Astrocyte (in vitro differentiated cells and primary cell): ENCODE measurements around the gene GAS6. TPM values are rescaled to one million over a fixed set of nuclear protein-coding genes. Genes with fewer than 3 reads are reported as not detected.

Source experiments
- DNase-seq: peaks from one replicate; pipeline ENCODE4 v3.0.0-alpha.2; 2010; ENCODE audit warnings: low read depth
- FAIRE-seq: peaks from 2 replicates; lab custom pipeline; 2011; peaks lifted over from hg19 to GRCh38; lab: Jason Lieb, UNC
- H2AFZ ChIP-seq: 2 replicates; pipeline ENCODE4 v1.6.0; 2012; ENCODE audit warnings: low read depth, low read length, inconsistent platforms
- H3K27ac ChIP-seq: 2 replicates; pipeline ENCODE4 v1.5.1; 2011; ENCODE audit warnings: low read depth, low read length, inconsistent platforms
- H3K27me3 ChIP-seq: 2 replicates; pipeline ENCODE4 v1.6.0; 2011; ENCODE audit warnings: low read length, inconsistent platforms; ENCODE audit not compliant: insufficient read depth
- H3K36me3 ChIP-seq: 2 replicates; pipeline ENCODE4 v1.5.1; 2011; ENCODE audit warnings: low read length, inconsistent platforms; ENCODE audit not compliant: insufficient read depth
- H3K4me1 ChIP-seq: 2 replicates; pipeline ENCODE4 v1.5.1; 2011; ENCODE audit warnings: low read length, inconsistent platforms; ENCODE audit not compliant: insufficient read depth
- H3K4me2 ChIP-seq: 2 replicates; pipeline ENCODE4 v1.6.0; 2012; ENCODE audit warnings: low read length, inconsistent platforms
- H3K4me3 ChIP-seq: 2 replicates; pipeline ENCODE4 v1.5.1; 2011; ENCODE audit warnings: low read depth, mild to moderate bottlenecking, low read length, inconsistent platforms; ENCODE audit not compliant: insufficient read depth
- H3K79me2 ChIP-seq: 2 replicates; pipeline ENCODE4 v1.6.0; 2012; ENCODE audit warnings: mild to moderate bottlenecking, low read length, inconsistent platforms; ENCODE audit not compliant: insufficient read depth
- H3K9ac ChIP-seq: 2 replicates; pipeline ENCODE4 v1.6.0; 2012; ENCODE audit warnings: mild to moderate bottlenecking, low read length, inconsistent platforms
- H3K9me3 ChIP-seq: 2 replicates; pipeline ENCODE4 v1.5.1; 2012; ENCODE audit warnings: low read depth, mild to moderate bottlenecking, low read length, inconsistent platforms; ENCODE audit not compliant: insufficient read depth
- H4K20me1 ChIP-seq: 2 replicates; pipeline ENCODE4 v1.6.0; 2012; ENCODE audit warnings: low read length, inconsistent platforms; ENCODE audit not compliant: insufficient read depth
- H3K27ac Mint-ChIP-seq: one replicate; pipeline ENCODE4 v1.8.0; 2021; ENCODE audit warnings: mild to moderate bottlenecking, mixed read lengths; ENCODE audit not compliant: unreplicated experiment
- H3K27me3 Mint-ChIP-seq: one replicate; pipeline ENCODE4 v1.8.0; 2021; ENCODE audit warnings: low read depth, mixed read lengths; ENCODE audit not compliant: unreplicated experiment
- H3K36me3 Mint-ChIP-seq: one replicate; pipeline ENCODE4 v1.8.0; 2021; ENCODE audit warnings: low read depth, mixed read lengths; ENCODE audit not compliant: unreplicated experiment
- H3K4me1 Mint-ChIP-seq: one replicate; pipeline ENCODE4 v1.8.0; 2021; ENCODE audit warnings: low read depth, mixed read lengths; ENCODE audit not compliant: unreplicated experiment
- H3K4me3 Mint-ChIP-seq: one replicate; pipeline ENCODE4 v1.8.0; 2021; ENCODE audit warnings: mild to moderate bottlenecking, moderate library complexity, mixed read lengths; ENCODE audit not compliant: unreplicated experiment
- H3K9me3 Mint-ChIP-seq: one replicate; pipeline ENCODE4 v1.8.0; 2021; ENCODE audit warnings: mild to moderate bottlenecking, mixed read lengths; ENCODE audit not compliant: unreplicated experiment
- CTCF ChIP-seq: IDR thresholded peaks from 2 replicates; pipeline ENCODE4 v1.5.1; 2011; ENCODE audit warnings: low read depth, mild to moderate bottlenecking, inconsistent platforms, low read length, moderate library complexity; ENCODE audit not compliant: insufficient read depth
- EZH2 ChIP-seq: IDR thresholded peaks from 2 replicates; pipeline ENCODE4 v1.6.1; 2012; ENCODE audit warnings: mild to moderate bottlenecking, low read length, inconsistent platforms; ENCODE audit not compliant: insufficient read depth
- total RNA-seq: library from RNA; stranded (reverse); gene quantifications from 2 replicates; pipeline ENCODE4 v1.2.1, GENCODE V29; 2021

GAS6 gene
- total RNA-seq, 1 donor from 2014 or later = 287 TPM

DNA sequence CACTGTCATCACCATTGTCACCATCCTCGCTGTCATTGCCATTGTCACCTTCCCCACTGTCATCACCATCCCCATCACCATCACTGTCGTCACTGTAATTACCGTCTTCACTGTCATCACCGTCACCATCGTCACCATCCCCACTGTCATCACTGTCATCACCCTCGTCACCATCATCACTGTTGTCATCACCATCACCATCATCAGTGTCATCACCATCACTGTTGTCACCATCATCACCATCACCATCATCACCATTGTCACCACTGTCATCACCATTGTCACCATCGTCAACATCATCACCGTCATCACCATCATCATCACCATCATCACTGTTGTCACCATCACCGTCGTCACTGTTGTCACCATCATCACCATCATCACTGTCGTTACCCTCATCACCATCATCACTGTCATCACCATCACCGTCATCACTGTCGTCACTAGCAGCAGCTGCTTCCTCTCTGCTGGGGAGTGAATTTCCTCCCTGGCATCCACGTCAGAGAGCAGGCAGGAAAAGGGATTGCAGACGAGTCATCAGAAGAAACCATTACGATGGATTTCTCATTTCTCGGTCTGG, 77.5 kb downstream of the GAS6 start:
- H3K36me3 Mint-ChIP-seq = peaks cover 12% of the 10 kb centered on the region
- peaks cover 5% of the 10 kb centered on the region for H3K9me3 Mint-ChIP-seq

GRCh38 chr13:113785051-113786010, 78.5 kb downstream of the GAS6 start:
- peak overlapping the region; percentile 21 for H3K27ac Mint-ChIP-seq

More for the DNA sequence above, 77.5 kb downstream of the GAS6 start:
- DNase-seq = peak; percentile 50
- no peaks in the 10 kb centered on the region for H3K36me3 ChIP-seq
- H3K9me3 ChIP-seq = peaks cover 3% of the 10 kb centered on the region
- H3K4me3 ChIP-seq = no peak overlapping the region
- H3K27ac Mint-ChIP-seq = no peak overlapping the region
- peak; percentile 49 for FAIRE-seq
- no peak overlapping the region for H3K27ac ChIP-seq
- no peaks in the 10 kb centered on the region for H4K20me1 ChIP-seq
- peaks cover 26% of the 10 kb centered on the region for H3K27me3 Mint-ChIP-seq
- no peaks in the 10 kb centered on the region for H3K79me2 ChIP-seq
- peaks cover 8% of the 10 kb centered on the region for H3K27me3 ChIP-seq
- H3K4me1 Mint-ChIP-seq = peaks cover 15% of the 10 kb centered on the region
- no peak overlapping the region for H3K4me2 ChIP-seq
- no peak overlapping the region for H3K4me3 Mint-ChIP-seq
- peaks cover 12% of the 10 kb centered on the region for H3K4me1 ChIP-seq
- H3K9ac ChIP-seq = no peak overlapping the region
- TF ChIP-seq EZH2 (no peak), CTCF (no peak)
- H2AFZ ChIP-seq = no peak overlapping the region

More at GRCh38 chr13:113785051-113786010, 78.5 kb downstream of the GAS6 start:
- Mint-ChIP-seq H3K9me3 (peaks cover 3% of the 10 kb centered on the region), H3K27me3 (peaks cover 22% of the 10 kb centered on the region), H3K4me1 (peaks cover 15% of the 10 kb centered on the region), H3K4me3 (no peak overlapping the region), H3K36me3 (peaks cover 6% of the 10 kb centered on the region)
- Histone ChIP-seq H3K79me2 (no peaks in the 10 kb centered on the region), H3K4me3 (no peak overlapping the region), H2AFZ (no peak overlapping the region), H3K9ac (no peak overlapping the region), H3K27me3 (peaks cover 11% of the 10 kb centered on the region), H4K20me1 (no peaks in the 10 kb centered on the region), H3K36me3 (no peaks in the 10 kb centered on the region), H3K9me3 (peaks cover 3% of the 10 kb centered on the region), H3K4me1 (peaks cover 12% of the 10 kb centered on the region), H3K27ac (no peak overlapping the region), H3K4me2 (peak overlapping the region; percentile 31)
- DNase-seq = peak; percentile 63
- FAIRE-seq = peak; percentile 58
- TF ChIP-seq EZH2 (no peak), CTCF (no peak)
